K562 (cell line): Measurements from ENCODE around the gene NFATC2. TPM values are rescaled to one million over a fixed set of nuclear protein-coding genes. Genes with fewer than 3 reads are reported as not detected.
A peak's percentile ranks its signal among the peaks of the same experiment; 100 is the strongest.

Experiments used
- ARID3B ChIP-seq: fragments of 250-450 bp; sonication (Bioruptor Pico); IDR thresholded peaks from 2 replicates; pipeline ENCODE4 v1.4.0; 2020; ENCODE audit warnings: borderline replicate concordance
- BRF1 ChIP-seq: IDR thresholded peaks from 3 replicates; pipeline ENCODE4 v1.6.1; 2011; ENCODE audit warnings: borderline replicate concordance, mild to moderate bottlenecking; ENCODE audit not compliant: insufficient read length; ENCODE audit errors: extremely low read depth
- CHAMP1 ChIP-seq: fragments of 450-650 bp; IDR thresholded peaks from 2 replicates; pipeline ENCODE4 v1.6.1; 2016; ENCODE audit warnings: mild to moderate bottlenecking
- EZH2 ChIP-seq: IDR thresholded peaks from 2 replicates; pipeline ENCODE4 v1.6.1; 2012; ENCODE audit warnings: low read depth, mild to moderate bottlenecking, inconsistent platforms, low read length, borderline replicate concordance
- GATAD2A ChIP-seq: fragments of 450-650 bp; IDR thresholded peaks from 2 replicates; pipeline ENCODE4 v1.6.1; 2017
- MTA2 ChIP-seq: fragments of 450-650 bp; IDR thresholded peaks from 2 replicates; pipeline ENCODE4 v1.6.1; 2016; ENCODE audit warnings: low read depth
- NR1H2 ChIP-seq: sonication (generic); formaldehyde crosslinking; IDR thresholded peaks from 2 replicates; pipeline ENCODE4 v1.4.0; 2020; ENCODE audit warnings: mild to moderate bottlenecking, missing genetic modification reagents
- SPI1 ChIP-seq: IDR thresholded peaks from 2 replicates; pipeline ENCODE4 v1.6.1; 2011; ENCODE audit warnings: low read depth, low read length, control low read depth, borderline replicate concordance
- ZNF407 ChIP-seq: fragments of 450-650 bp; IDR thresholded peaks from 2 replicates; pipeline ENCODE4 v1.6.1; 2016; ENCODE audit warnings: low read depth
- ZNF592 ChIP-seq: fragments of 450-650 bp; IDR thresholded peaks from 2 replicates; pipeline ENCODE4 v1.6.1; 2017; ENCODE audit warnings: antibody characterized with exemption, mild to moderate bottlenecking
- ZNF766 ChIP-seq: fragments of 200-800 bp; sonication (Bioruptor generic); conservative IDR thresholded peaks from 2 replicates; pipeline ENCODE4 v1.6.1; 2016; ENCODE audit warnings: missing genetic modification characterization, missing compliant biosample characterization
- polyA plus RNA-seq, 8 experiments: library from polyadenylated mRNA; depleted of rRNA in 4 of 8; stranded (reverse) in 5 of 8; unstranded in 3 of 8; fragments of >200 nt; fragmentation: Nextera tagmentation in 2 of 8; fragmentation: Illumina TruSeq in 1 of 8; extraction: Ambion mirVana in 2 of 8; extraction: Trizol in 1 of 8; gene quantifications; 2 replicates each; pipeline versions ENCODE4 v1.2.1 to v1.2.3, GENCODE V29; 2011 to 2014; ENCODE audit warnings: inconsistent platforms in 1 of 8, missing spikeins in 1 of 8
- total RNA-seq, 7 experiments: library from RNA; depleted of rRNA in 6 of 7; stranded (reverse); fragments of >200 nt in 6 of 7; fragmentation: Illumina TruSeq in 2 of 7; extraction: Trizol in 2 of 7; gene quantifications; 2 replicates each; pipeline versions ENCODE4 v1.2.1 to v1.2.3, GENCODE V29; 2011 to 2021; ENCODE audit warnings: low replicate concordance in 1 of 7

Gene NFATC2
- total and polyA plus RNA-seq, 9 of the 15 experiments (the other 6 are each of a cell fraction or from before 2014, with no cell fraction given): 1.9 to 11.2 (median 3.0) TPM

- TF ChIP-seq NR1H2 (CRISPR knock-in tag) (no peak), MTA2 (no peak), ARID3B (CRISPR knock-in tag) (no peak), GATAD2A (0 out of 2 replicates have a peak, but pooled peaks have one; percentile 22), ZNF407 (no peak), BRF1 (no peak), CHAMP1 (no peak), ZNF766 (CRISPR knock-in tag) (no peak), SPI1 (no peak), EZH2 (no peak), ZNF592 (no peak)
These were observed 13.3 kb downstream of the NFATC2 start (continued) for GRCh38 chr20:51529081-51529681.
